GM19455 (cell line): ENCODE measurements around the gene AXL.

Source experiments
- ATAC-seq: cut with Tn5 transposase; IDR thresholded peaks from one replicate; pipeline ENCODE4 v1.9.1; 2021; ENCODE audit not compliant: unreplicated experiment

The AXL gene

DNA sequence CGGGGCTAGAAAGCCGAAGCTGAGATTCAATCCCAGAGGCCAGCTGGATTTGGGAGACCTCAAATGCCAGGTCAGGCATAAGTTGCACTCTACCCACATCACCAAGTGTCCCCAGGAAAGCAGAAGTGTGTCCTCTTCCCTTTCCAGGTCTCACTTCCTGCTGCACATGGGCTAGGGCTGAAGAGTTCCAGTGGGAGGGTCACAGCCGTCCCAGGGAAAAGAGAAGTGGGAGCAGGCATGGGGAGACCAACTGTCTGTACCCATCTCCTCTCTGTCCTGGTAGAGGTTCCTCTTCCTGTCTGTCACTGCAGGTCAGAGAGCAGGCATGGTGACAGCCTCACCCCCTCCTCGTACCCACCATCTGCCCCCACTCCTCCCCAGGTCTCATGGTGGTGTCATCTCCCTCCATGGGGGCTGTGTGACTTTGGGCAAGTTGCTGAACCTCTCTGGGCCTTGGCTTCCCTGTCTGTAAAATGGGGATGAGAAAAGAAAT lies 14.8 kb downstream of the AXL start:
- no peak for ATAC-seq

DNA sequence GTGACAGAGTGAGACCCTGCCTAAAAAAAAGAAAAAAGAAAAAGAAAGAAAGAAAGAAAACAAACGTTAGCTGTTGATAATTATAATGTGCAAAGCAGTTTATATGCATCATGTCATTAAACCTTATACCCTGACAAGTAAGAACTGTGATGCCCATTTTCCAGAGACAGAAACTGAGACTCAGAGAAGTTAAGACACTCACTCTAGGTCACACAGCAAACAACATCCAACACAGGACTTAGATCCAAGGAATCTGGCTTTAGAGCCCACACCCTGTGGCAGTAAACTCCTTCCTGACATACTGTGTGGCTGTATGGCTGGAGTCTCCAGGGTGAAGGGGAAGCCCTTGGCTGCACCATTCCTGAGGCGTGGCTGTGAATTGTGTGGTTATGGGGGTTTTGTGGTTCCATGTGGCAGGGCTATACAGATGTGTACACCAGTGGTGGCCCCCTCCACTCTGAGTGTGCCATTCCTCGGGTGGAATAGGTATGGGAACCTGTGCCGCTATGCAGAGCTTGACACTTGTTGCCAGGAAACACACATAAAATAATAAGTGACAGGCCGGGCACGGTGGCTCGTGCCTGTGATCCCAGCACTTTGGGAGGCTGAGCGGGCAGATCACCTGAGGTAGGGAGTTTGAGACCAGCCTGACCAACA lies 15.6 kb downstream of the AXL start:
- ATAC-seq: no peak

DNA sequence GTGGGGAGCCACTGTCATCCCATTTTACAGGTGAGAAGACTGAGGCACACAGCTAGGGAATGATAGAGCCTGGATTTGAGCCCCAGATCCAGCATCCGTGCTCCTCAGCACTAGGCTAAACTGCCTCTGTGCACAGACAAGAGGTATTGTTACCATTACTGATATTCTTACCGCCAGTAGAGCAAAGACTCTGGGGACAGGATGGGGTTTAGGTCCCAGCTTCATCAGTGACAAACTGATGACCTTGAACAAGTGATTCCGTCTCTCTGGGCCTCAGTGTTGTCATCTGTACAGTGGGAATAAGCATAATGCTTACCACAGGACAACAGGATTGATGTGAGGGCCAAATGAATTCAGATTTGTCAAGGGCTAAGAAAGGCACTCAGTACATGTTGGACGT lies 16.5 kb downstream of the AXL start:
- no peak for ATAC-seq

DNA sequence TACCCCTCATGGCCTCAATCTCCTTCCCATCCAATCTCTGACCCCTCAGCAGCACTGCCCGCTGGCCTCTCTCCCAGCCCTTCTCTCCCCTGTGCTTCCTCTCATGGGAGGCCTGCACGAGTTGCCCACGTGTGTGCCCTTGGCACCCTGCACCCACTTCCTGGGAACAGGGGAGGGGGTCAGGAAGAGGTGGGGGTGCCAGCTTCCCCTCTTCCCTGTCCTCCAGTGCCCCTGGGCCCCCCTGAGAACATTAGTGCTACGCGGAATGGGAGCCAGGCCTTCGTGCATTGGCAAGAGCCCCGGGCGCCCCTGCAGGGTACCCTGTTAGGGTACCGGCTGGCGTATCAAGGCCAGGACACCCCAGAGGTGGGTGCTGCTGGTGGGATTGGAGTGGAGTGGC lies 19.2 kb downstream of the AXL start:
- ATAC-seq: no peak

DNA sequence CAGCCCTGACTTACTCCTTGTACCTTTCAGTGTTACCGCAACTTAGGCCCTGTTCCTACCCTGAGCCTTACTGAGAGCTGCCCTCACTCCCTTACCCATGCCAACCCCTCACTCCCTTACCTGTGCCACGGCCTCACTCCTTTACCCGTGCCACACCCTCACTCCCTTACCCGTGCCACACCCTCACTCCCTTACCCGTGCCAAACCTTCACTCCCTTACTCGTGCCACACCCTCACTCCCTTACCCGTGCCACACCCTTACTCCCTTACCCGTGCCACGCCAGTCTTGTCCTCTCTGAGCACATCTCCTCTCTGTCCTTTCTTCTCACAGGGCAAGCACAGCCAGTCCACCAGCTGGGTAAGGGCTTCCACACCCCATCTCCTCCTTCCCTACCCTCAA lies 20.3 kb downstream of the AXL start:
- ATAC-seq: no peak

DNA sequence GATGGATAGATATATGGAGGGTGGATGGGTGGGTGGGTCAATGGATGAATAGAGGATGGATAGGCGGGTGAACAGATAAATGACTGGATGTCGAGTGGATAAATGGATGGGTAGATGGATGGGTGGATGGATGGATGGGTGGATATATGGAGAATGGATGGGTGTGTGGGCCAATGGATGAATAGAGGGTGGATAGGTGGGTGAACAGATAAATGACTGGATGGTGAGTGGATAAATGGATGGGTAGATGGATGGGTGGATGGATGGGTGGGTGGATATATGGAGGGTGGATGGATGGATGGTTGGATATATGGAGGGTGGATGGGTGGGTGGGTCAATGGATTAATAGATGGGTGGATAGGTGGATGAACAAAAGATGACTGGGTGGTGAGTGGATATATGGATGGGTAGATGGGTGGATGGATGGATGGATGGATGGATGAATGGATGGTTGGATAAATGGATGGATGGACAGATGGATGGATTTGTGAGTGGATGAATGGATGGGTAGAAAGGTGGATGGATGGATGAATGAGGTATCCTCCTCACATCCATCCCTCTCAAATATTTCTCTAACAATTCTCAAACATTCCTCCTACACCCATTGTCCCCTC lies 21.0 kb downstream of the AXL start:
- ATAC-seq: no peak

DNA sequence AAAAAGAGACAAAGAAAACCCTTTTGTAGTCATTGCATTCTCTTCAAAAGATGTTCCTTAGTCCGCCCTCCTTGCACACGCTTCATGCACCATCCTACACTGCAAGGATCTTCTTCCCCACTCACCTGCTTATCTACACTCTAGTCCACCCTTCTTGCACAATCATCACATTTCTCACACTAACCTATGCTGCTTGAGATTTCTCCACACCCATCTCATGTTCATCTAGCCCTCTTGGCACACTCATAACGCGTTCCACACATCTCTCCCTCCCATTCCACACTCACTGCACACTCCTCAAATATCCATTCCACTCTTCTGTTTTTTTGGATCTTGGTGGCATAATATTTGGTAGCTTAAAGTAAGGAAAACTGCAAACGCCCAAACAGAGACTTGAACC lies 22.8 kb downstream of the AXL start:
- no peak for ATAC-seq

DNA sequence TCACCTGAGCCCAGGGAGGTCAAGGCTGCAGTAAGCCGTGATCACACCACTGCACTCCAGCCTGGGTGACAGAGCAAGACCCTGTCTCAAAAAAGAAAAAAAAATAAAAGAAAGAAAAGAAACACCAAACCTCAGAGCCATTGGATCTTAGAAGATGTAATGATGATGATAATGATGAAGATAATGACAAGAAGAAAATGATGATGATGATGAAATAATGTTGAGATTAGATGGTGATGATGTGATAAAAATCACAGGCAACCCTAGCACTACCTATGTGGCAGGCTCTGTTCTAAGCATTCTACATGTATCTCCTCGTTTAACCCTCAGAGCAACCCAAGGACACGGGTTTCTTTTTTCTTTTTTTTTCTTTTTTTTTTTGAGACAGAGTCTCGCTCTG lies 25.1 kb downstream of the AXL start:
- no peak for ATAC-seq

DNA sequence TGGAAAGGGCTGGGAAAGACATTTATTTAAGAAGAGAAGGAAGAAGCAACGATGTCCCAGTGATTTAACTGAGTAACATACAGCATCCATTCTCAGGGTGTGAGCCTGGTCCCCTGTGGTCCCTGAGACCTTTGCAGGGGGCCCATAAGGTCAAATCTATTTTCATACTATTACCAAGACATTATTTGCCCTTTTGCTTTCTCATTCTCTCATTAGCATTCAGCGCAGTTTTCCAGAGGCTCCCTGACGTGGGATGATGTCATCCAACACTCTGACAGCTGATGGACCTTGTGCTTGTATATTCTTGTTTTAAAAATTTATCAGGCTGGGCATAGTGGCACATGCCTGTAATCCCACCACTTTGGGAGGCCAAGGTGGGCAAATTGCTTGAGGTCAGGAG lies 26.8 kb downstream of the AXL start:
- no peak for ATAC-seq

DNA sequence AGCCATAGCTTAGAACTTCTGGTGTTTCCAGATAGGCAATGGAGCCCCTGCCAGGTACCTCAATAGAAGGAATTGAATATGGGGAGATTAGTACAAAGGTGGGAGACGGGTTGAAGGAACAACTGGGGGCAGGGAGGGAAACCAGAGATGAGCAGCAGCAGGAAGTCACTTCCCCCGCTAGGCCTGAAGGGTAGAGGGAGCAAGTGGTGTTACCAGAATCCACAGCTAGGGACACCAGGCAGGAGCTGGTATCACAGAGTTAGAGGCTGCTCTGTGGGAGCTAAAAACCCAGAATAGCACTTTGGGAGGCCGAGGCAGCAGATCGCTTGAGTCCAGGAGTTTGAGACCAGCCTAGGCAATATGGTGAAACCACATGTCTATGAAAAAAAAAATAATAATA lies 29.9 kb downstream of the AXL start:
- ATAC-seq: no peak

DNA sequence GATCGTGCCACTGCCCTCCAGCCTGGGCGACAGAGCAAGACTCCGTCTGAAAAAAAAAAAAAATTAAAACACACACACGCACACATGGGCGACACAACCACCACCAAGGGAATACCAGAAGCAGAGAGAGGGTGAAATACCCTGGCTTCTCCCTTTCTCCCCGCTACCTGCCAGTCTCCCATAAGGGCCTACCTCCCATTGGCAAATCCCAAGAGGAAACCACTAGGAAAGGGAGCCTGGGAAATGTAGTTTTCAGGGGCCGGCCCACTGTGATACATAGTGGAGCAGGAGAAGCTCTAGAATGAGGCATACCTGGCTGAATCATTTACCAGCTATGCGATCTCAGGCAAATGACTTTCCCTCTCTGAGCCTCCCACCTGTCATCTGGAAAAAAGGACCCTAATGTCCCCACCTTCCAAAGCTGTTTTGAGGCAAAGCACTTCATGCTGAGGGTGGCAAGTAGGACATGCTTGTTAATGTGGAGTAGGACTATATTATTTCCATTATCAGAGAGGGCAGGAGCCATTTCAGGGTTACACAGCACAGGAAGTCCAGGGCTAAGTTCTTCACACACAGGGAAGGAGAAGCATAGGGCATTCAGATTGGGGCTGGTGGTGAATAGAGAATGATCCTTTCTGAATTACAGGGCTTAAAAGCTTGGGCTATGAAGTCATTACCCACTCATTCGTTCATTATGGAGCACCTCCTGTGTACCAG lies 30.8 kb downstream of the AXL start:
- ATAC-seq: no peak

DNA sequence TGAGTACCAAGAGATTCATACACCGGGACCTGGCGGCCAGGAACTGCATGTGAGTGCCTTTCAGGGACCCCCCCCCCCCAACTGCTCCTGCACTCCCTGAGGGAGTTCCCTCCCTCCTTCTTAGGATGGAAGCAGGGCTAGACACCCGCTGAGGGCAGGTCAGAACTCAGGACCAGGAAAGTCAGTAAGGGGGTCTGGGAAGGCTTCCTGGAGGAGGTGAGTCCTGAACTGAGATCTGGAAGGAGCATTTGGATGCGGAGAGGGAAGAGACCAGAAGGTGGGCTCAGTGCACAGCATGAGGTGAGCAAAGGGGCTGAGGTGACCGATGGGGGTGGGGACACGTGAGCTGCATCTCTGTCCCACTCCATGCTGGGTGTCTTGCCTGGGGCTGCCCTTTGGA lies 34.6 kb downstream of the AXL start:
- no peak for ATAC-seq

DNA sequence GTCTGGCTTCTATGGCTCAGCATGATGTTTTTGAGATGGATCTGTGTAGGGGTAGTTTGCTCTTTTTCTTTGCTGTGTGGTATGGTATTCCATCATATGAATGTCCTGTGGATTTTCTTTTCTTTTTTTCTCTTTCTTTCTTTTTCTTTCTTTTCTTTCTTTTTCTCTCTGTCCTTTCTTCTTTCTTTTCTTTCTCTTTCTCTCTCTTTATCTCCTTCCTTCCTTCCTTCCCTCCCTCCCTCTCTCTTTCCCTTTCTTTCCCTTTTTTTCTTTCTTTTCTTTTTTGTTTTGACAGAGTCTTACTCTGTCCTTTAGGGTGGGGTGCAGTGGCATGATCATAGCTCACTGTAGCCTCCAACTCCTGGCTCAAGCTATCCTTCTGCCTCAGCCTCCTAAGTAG lies 36.1 kb downstream of the AXL start:
- ATAC-seq: no peak

DNA sequence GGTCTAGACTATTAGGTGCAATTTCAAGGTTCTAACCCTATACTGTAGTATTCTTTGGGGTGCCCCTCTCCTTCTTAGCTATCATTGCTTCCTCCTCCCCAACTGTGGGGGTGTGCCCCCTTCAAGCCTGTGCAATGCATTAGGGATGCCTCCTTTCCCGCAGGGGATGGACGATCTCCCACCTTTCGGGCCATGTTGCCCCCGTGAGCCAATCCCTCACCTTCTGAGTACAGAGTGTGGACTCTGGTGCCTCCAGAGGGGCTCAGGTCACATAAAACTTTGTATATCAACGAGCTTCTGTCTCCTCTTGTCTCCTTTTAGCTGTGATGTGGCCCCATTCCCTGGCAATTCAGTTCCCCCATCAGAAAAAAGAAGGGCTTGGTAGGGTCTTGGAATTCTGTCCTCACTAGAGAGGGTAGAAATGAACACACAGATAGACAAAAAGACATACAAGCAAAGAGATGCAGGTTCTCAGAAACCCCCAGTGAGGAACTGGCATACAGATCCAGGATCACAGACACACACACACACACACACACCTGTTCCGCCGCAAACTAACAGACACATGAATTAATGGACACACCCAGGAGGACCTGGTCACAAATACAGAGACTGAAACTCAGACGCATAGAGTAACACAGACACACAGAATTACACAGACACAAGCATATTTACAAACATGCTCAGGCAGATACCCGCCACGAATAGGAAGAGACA lies 42.6 kb downstream of the AXL start:
- no peak for ATAC-seq

DNA sequence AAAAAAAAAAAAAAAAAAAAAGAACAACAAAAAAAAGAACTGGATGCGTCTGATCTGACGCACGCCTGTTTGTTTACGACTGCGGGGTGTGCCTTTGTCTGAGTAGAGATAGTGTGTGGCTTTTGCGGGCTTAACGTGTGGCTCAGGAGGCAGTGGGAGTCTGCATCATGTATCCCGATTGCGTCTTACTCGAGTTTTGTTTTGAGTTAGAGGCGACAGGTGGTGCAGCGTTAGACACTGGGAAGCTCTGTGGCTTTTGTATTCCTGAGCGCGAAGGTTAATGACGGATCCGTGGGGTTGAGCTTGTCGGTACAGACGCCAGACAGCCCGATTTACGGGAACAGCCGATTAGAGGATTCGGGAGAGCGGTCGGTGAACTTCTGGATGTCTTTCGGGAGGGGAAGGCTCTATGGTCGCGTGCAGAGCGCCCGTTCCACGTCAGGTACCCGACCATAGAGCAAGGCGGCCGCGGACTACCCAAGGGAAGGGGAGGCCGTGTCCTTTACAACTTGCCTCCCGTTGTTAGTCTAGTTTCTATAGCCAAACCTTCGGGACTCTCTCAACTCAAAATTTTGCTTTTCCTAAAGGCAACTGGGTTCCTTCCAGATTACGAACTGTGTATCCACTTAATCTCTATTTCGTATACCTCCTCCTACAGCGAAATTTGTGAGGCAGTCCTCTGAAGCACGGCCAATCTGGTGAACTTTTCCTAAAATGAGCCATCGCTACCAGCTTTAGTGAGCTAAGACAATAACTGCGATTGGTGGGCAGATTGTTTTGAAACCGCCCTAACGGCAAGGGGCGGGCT lies 44.2 kb downstream of the AXL start:
- peak; percentile 10 for ATAC-seq

DNA sequence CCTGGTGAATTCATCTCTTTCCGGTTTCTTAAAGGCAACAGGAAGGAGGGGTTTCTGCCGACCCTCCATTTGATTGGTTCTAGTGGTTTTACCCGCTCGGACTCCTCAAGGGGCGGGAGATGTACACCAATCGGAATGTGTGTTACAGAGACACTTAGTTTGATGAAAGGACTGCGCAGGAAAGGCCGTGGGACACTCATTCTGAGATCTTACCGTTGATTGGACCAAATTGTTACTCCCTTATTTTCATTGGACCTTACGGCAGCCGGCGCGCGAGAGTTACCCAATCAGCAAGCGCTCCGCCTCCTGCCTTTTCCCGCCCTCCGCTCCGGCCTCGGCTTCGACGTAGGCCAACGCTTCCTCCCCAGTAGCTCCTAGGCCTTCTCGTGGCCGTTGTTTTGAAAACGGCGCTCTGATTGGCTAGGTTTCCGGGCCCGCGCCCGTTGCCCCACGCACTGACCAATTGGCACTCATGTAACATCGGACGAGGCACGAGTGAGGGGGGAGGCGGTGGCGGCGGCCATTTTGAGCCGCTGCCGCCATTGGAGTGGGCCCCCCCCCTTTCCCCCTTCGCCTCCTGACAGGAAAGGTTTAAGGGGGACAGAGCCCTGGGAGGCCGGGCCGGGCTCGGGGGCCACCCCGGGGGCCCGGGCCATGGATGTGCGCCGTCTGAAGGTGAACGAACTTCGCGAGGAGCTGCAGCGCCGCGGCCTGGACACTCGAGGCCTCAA lies 45.0 kb downstream of the AXL start, which contains the start of gene HNRNPUL1:
TSS of gene HNRNPUL1 (plus strand) at position 523 of the 731 bp plus-strand sequence. CDS start at position 655, 132 bp downstream.
- ATAC-seq: peak; percentile 65

DNA sequence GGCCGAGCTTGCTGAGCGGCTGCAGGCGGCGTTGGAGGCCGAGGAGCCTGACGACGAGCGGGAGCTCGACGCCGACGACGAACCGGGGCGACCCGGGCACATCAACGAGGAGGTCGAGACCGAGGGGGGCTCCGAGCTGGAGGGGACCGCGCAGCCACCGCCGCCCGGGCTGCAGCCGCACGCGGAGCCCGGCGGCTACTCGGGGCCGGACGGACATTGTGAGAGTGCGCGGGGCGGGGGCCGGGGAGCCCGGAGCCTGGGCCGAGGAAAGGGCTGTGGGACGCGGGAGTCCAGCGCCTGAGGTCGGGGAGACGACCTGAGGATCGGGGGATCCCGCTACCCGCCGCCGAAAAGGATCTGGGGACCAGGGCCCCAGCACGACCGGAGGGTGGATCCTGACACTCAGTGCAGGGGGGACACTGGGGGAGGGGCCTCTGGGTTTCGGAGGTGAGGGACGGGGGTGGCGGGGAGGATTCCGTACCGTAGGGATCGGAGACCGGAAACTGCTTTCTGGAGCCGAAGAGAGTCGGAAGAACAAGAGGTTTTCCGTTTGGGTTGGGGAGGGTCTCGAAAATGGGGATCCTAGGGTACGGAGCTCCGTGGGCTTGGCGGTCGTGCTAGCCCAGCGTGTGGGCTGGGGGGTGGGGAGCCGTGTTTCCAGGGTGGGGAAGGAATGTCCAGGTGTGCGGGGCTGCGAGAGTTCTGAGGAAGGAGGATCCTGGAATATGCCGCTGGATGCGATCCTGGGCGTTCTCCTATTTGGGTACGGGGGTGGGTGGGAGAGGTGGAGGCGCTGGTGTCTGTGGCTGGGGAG lies 45.8 kb downstream of the AXL start:
- no peak for ATAC-seq

DNA sequence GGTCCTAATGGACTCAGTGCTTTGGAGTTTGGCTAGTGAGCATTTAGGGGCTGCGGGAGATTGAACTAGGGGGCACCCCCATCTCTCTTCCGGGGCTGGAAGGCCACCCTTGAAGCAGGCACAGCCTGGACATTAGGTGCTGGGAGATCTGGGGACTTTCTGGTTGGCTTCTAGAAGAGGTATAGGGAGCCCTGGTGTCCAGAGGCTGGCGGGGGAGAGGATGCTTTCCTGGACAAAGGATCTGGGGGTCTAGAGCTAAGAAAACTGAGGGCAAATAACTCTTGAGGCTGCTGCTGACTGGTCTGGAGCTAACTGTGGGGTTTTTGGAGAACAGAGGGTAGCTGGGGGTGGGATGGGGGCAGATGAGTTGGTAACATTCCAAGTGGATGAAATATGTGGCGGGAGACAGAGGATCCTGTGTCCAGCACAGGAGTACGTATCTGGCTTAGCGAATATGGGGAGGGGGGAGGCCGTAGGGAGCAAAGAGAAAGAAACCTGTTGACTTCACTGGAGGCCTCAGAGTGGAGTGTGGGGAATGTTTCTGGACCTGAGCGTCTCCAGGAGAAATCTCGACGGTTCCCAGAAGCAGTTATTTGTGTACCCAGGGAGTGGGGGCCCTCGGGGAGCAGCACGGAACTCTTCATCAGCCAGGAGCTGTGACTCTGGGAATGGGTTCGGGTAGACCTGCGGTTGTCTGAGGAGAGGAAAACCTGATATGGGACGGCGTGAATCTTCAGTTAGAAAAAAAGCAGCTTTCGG lies 46.6 kb downstream of the AXL start:
- ATAC-seq: no peak
